HTR-8/SVneo (cell line): ENCODE measurements around the gene LRCOL1.

ENCODE experiments used
- DNase-seq: peaks from one replicate; pipeline ENCODE4 v3.0.0; 2011; ENCODE audit warnings: low spot score, mixed read lengths; ENCODE audit not compliant: insufficient read length
- FAIRE-seq: peaks from 2 replicates; lab custom pipeline; 2011; peaks lifted over from hg19 to GRCh38; lab: Jason Lieb, UNC

The LRCOL1 gene

DNA sequence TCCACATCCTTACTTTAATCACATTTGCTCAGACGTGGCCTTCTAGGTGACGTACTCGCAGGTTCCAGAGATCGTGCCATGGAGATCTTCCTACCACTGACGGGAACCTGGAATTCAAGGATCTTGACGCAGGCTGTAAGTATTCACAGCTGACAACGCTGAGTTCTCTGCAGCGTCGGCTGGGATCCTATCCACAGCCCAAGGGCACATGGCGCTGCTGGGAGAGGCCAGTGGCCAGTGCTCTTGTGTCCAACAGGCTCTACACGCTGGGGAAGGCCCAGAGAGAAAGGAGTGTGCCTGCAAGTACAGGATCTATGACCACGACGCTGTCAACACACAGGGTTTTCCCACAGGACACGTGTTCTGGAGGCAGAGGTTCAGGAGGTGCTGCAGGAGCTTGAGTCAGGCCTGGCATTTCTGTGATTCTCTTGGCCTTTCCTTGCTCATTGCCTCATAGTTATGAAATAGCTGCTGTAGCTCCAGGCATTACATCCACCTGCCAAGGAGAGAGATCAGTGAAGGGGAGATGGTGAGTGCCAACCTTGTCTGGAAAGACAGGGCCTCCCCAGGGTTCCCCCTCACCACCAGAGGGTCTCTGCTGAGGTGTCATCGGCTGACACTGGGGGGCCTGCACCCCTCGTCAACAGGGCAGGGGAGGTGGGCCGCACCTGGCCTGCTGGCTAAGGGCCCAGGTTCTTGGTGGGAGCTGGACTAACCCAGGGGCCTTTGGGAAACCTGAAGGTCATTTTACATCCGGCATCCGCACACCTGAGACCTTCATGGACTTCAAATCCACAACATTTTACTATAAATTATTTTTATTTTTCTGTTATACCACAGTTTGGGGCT is 21.3 kb downstream of the LRCOL1 start:
- FAIRE-seq: no peak
- no peak for DNase-seq

DNA sequence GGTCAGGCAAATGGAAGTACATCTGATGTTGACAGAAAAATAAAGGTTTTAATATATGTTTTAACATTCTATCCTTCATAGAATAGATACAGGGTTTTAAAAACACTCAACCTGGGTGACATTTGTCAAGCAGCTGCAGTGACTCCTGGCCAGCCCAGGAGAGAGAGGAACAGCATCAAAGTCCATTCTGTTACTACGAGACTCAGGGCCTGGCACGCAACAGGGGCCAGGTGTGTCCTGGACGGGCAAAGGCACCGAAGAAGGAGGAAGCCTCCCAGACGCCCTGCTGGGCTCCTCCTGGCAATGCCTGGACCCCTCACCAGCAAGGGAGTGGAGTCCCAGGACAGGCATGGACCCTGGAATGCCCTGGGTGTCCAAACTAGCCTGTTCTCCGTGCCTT is 22.1 kb downstream of the LRCOL1 start:
- DNase-seq (no peak), FAIRE-seq (no peak)

DNA sequence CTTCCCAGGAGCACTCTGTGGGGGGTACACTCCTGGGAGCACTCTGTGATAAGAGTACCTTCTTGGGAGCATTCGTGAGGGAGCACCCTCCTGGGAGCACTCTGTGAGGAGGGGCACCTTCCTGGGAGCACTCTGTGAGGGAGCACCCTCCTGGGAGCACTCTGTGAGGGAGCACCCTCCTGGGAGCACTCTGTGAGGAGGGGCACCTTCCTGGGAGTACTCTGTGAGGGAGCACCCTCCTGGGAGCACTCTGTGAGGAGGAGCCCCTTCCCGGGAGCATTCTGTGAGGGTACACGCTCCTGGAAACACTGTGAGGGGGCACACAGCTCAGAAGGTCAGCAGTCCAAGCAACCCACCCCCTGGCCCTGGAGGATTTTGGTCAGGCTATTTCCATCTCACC is 22.6 kb downstream of the LRCOL1 start:
- no peak for FAIRE-seq
- DNase-seq: no peak

DNA sequence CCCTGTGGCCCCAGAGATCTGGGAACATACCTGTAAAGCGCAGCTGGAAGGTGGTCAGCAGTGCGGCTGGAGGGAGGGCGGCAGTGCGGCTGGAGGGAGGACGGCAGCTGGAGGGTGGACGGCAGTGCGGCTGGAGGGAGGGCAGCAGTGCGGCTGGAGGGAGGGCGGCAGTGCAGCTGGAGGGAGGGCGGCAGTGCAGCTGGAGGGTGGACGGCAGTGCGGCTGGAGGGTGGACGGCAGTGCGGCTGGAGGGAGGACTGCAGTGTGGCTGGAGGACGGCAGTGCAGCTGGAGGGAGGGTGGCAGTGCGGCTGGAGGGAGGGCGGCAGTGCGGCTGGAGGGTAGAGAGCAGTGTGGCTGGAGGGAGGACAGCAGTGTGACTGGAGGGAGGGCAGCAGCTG is 23.5 kb downstream of the LRCOL1 start:
- no peak for DNase-seq

DNA sequence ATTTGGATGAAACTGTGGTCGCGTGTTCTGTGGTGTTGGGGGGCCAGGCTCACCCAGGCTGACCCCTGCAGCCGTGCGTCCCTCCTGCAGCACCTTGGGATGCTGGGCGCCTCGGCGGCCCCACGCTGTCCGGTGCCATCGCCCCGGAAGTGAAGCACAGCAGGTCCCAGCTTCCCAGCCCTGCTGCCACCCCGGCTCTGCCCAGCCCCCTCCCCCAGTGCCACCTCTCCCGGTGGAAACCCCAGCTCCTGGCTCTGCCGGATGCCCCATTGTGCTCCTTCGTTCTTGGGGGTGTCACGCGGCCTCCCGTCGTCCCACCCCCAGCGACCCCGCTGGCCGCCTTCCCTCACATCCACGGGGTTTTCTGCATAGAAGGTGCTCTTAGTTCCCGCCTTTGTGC is 25.2 kb downstream of the LRCOL1 start:
- DNase-seq (no peak), FAIRE-seq (no peak)

More for the DNA sequence above, 23.5 kb downstream of the LRCOL1 start:
- no peak for FAIRE-seq

DNA sequence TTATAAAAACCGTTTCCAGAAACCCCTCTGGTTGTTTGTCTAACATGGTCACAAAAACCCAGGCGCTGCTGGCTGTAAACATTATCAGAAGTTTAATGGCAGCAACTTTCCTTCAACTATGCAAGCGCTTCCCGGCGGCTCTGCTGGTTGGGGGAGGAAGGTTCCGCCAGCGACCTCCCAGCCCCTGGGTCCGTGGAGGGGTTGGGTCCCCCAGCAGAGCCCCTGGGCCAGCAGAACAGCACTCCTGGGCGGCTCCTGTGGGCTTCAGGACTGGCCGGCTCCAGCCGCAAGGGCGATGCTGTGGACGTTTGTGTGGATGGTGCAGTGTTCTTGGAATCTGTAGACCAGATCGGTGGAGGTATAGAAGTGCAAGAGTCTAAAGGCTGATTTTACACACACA is 26.0 kb downstream of the LRCOL1 start:
- DNase-seq: no peak
- no peak for FAIRE-seq

DNA sequence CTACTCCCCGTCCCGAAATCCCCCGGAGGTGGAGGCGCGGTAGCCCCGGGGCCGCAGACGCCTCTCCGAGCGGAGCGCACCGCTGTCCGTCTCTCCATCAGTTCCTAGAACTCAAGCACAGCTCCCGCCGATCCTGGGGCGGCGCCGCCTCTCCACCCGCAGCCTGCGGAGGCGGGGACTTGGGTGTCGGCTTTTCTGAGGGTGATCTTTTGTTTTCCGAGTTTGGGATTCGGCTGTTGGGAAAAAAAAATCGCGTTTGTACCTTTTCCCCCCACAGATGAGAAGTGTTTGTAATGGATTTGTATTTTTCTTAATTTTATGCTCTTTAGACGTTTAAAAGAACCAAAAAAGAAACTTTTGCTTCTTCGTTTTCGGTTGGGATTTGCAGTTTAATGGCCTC is 26.6 kb downstream of the LRCOL1 start:
- no peak for FAIRE-seq

DNA sequence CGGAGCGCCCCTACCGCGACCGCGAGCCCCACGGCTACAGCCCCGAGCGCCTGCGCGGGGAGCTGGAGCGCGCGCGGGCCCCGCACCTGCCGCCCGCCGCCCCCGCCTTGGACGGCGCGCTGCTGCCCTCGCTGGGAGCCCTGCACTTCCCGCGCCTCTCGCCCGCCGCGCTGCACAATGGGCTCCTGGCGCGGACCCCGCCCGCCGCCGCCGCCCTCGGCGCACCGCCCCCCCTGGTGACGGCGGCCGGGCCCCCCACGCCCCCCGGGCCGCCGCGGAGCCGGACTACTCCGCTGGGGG is 27.0 kb downstream of the LRCOL1 start:
- no peak for DNase-seq
- no peak for FAIRE-seq

More for the DNA sequence above, 26.6 kb downstream of the LRCOL1 start:
- no peak for DNase-seq

DNA sequence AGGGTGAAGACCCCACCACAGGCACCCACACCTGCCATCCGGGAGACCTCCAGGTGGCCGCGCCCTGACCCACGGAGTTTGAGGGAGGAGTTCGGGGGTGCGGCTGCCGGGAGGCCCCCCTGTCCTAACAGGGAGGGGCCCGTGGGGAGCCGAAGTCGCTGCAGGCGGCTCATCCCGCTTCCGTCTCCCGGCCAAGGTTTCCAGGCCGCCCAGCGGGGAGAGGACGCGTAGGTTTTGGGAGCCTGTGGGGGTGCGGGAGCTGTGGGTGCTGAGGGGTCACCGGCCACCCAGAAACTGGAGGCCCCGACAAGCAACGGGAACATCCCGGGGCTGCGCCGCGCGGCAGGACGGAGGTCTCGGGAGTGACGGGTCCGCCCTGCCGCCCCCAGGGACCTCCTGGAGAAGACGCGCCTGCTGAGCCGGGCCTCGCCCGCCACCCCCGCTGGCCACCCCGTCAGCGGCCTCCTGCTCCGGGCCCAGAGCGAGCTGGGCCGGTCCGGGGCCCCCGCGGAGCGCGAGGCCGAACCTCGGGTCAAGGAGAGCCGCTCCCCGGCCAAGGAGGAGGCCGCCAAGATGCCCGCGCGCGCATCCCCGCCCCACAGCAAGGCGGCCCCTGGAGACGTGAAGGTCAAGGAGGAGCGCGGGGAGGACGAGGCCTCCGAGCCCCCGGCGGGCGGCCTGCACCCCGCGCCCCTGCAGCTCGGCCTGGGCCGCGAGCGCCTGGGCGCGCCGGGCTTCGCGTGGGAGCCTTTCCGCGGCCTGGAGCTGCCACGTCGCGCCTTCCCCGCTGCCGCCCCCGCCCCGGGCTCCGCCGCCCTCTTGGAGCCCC is 27.6 kb downstream of the LRCOL1 start:
- DNase-seq: no peak
- FAIRE-seq: no peak

DNA sequence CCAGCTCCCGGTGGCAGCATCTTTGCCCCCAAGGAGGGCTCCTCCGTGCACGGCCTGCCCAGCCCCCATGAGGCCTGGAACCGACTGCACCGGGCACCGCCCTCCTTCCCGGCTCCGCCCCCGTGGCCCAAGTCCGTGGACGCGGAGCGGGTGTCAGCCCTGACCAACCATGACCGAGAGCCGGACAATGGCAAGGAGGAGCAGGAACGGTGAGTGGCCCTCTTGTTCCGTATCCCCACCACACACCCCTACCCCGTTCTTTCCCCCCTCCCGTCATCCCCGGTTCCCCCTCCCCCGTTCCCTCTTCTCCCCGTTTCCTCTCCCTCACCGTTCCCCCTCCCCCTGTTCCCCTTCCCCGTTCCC is 28.3 kb downstream of the LRCOL1 start:
- FAIRE-seq (no peak), DNase-seq (no peak)

DNA sequence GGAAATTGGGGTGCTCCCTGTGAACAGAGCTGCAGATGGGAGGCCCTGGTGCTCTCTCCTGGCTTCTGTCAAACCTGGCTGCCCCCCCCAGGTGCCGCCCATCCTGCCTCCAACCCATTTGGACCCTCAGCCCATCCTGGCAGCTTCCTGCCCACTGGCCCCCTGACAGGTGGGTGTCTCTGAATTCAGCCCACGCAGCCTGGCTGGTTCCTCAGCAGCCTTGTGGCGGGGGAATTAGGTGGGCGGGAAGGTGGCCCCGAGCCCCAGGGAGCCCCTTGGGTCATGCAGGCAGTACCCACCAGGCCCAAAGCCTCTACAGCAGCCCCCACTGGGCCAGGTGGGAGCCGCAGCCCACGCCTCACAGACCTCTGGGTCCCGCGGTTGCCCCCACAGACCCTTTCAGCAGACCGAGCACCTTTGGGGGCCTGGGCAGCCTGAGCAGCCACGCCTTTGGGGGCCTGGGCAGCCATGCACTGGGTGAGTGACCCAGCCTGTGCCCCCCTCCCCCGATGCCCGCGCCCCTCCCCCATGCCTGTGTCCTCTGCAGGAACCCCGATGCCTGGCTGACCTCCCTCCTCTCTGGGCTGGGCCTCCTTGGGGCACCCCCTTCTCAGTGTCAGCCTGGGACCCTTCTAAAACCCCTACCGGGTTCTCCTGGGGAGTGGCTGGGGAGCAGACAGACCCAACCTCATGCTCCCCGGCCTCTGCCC is 28.9 kb downstream of the LRCOL1 start:
- DNase-seq (no peak), FAIRE-seq (no peak)

DNA sequence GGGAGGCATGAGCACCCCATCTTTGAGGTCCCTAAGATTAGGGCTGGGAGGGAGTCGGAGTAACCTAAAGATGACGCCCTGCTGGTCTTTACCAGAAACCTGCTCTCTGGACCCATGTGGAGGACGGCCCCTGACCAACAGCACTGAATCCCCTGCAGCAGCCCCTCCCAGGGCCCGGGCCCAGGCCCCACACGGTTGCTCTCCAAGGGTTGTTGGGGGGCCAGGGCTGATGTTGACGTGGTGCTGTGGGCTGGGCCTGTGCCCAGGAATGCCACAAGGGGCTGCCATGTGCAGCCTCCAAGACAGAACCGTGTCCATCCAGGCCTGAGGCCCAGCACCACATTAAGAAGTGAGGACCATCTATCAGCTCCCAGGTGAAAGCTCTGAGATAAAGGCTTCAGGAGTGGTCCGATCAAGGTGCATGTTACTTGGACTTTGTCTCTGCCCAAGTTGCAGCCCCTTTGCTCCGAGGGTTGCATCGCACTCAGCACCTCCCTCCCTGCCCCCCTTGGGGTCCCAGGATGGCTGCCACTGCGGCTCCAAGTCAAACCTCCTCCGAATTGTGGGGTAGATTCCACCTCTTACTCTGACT is 29.6 kb downstream of the LRCOL1 start:
- no peak for FAIRE-seq
- DNase-seq: no peak

DNA sequence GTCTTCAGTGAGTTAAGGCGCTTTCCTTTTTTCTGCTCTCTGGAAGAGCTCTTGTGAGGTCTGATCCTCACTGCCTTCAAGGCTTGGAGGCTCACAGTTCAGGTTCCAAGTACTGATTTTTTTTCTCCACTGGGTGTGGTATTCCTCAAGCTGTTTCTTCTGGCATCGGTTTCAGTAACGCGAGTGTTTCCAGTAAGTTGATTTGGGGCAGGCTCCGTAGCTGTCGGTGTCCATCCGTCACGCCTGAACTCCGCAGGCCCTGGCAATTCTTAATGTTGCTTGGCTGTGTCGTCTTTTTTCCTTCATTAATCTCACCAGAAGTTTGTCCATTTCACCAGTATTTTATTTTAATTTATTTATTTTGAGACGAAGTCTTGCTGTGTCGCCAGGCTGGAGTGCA is 30.6 kb downstream of the LRCOL1 start:
- DNase-seq (no peak), FAIRE-seq (no peak)

DNA sequence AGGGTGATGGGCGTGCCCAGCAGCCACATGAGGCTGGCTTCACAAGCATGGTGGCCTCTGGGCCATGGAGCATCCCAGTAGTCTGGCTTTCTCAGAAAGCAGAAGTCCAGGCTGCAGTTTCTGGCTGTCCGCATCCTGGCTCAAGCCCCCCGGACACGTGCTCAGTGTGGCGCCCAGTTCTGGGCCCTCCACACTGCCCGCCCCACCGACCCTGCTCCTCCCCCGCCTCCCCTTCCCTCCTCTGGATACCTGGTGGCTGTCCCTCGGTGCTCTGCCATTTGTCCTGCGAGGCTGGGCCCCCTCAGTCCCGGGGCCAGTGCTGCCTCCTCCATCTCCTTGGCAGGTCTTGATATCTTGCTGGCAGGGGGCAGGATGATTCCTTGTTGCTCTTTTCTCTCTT is 31.6 kb downstream of the LRCOL1 start:
- no peak for FAIRE-seq
- no peak for DNase-seq

DNA sequence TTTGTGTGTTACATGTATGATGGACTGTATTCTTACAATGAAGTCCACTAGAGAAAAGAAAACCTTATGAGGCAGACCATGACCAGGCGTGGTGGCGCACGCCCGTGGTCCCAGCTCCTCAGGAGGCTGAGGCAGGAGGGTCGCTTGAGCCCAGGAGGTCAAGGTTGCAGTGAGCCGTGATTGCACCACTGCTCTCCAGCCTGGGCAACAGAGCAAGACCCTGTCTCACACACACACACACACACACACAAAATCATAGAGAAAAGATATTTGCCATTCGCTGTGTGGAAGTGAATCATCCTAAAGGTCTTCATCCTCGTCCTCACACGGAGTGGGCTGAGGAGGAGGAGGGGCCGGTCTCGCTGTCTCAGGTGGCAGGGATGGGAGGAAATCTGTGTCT is 32.3 kb downstream of the LRCOL1 start:
- no peak for DNase-seq
- no peak for FAIRE-seq

DNA sequence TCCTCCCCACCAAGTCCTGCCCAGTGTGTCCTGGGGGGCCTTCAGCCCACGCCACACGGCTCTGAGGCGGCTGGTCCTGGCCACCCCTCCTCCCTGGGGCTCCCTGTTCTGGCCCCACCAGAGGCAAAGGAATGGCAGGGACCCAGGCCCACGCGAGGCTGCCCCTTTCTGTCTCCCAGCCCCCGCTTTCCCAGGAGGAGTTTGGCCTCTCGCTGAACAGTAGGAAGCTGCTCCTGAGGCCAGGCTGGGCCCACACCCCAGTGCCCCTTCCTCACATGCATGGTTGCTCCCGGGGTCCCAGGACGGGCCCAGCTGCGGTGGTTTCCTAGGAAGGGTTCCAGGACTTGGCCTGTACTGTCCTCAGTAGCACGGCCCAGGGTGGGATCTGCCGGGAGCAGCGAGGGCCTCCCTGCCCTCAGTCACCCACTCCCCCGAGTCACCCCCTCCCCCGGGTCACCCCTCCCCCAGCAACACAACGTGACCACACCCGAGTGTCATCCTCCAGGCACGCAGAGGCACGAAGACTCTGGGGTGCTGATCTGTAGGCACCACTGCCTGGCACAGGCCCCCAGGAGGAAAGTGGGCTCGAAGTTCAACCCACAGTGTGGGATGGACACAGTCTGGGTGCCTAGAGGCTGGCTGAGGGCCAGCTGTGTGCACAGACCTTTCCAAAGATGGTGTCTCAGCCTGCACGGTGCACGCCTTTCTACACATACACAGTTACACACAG is 33.0 kb downstream of the LRCOL1 start:
- FAIRE-seq (peak; percentile 60), DNase-seq (no peak)

DNA sequence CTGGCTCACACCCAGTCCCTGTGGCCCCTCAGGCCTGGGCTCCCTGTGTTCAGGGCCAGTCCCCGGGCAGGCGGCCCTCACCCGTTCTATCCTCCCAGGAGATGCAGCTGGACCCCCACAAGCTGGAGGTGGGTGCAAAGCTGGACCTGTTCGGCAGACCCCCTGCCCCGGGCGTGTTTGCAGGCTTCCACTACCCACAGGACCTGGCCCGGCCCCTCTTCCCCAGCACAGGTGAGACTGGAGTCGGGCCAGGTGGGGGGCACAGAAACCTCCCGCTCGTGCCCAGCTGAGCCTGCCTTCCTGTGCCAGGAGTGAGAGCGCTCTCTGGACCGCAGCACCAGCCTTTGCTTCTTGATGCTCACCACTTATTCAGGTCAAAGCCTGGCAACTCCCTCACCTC is 33.7 kb downstream of the LRCOL1 start:
- DNase-seq (no peak), FAIRE-seq (no peak)

DNA sequence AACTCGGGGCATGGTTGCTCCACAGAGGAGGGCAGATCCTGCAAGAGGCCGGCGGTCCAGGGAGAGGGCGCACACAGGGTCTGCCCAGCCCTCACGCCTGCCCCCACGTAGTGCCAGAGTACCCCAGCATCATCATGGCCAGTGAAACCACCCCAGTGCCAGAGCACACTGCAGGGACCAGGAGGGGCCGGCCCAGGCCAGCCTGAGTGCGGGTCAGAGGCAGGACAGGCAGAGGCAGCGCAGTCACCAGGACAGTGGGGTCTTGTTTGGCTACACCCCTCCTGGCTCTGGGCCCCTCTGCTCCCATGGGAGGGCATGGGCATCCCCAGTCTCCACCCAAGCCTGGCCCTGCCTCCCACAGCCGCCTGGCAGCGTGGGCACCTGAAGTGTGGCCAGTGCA is 34.7 kb downstream of the LRCOL1 start:
- DNase-seq: no peak
- no peak for FAIRE-seq

DNA sequence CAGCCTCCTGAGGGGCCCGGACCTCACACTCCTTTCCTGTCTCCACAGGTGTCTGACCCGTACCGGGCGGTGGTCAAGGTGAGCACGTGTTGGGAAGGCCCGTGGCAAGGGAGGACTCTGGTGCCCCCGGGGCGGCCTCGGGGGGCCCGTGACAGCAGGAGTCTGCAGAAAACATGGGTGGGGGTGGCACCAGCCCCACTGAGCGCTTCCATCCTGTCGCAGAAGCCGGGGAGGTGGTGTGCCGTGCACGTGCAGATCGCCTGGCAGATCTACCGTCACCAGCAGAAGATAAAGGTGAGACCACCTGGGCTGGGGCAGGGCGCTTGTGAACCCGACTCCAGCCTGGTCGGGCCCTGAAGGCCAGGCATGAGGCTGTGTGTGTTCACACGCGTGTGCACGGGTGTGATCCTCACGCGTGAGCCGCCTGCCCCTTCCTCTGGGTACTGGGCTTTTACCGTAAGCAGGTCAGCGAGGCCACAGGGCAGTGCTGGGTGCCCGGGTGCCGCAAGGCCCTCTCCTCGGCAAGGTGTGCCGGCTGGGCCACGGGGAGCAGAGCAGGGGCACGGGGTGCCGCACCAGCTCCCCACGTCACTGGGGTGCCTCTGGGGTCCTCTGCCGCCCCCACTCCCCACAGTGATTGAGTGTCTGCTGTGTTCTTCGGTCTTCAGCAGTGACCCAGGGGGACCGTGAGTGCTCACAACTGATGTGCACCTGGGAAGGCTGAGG is 35.9 kb downstream of the LRCOL1 start:
- no peak for FAIRE-seq
- no peak for DNase-seq
